Embryonic facial prominence (tissue), 1 donor: ENCODE measurements around the gene RNF133.

ENCODE experiments used
- DNase-seq: peaks from one replicate; pipeline ENCODE4 v3.0.0-alpha.2; 2016; ENCODE audit errors: extremely low spot score

The RNF133 gene, protein sequence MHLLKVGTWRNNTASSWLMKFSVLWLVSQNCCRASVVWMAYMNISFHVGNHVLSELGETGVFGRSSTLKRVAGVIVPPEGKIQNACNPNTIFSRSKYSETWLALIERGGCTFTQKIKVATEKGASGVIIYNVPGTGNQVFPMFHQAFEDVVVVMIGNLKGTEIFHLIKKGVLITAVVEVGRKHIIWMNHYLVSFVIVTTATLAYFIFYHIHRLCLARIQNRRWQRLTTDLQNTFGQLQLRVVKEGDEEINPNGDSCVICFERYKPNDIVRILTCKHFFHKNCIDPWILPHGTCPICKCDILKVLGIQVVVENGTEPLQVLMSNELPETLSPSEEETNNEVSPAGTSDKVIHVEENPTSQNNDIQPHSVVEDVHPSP

DNA sequence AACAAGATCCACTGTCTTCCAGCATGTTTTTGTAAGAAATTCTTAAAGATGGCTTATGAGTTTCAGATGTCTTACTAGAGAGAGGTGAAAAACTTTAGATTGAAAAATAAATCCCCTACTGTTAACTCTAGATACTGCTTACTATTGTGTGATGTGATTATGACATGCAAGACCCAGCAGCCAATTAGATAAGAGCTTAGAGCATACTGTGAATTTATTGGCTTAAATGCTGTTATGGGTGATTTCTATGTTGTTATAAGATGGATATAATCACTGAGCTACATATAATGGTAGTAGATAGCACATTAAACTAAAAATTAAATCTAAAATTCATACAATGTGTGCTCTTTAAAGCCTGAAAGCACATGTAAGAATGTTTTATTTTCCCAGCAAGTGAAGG lies at the start of gene RNF133:
Gene RNF133 (minus strand): TSS at position 101 of the 400 bp plus-strand sequence. CDS start 199 bp downstream, outside the sequence.
- no peak for DNase-seq

DNA sequence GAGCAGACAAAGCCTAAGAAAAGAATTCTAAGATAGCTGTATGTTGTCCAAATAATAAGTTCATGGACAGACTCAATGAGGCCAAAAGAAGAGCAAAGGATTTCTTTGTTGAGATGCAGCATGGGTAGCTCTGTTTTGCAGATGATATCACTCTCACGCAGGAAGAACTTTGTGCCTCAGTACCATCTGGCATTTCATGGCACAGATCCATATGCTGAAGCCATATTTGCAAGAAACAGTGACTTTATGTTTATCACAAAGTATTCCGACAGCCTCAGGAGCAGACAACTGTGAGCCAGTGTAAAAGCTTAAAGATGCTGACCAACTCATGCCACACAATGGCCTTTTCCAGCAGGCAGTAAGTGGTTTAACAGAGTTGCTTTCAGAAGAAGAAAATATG lies 49.3 kb upstream of the RNF133 start:
- no peak for DNase-seq

DNA sequence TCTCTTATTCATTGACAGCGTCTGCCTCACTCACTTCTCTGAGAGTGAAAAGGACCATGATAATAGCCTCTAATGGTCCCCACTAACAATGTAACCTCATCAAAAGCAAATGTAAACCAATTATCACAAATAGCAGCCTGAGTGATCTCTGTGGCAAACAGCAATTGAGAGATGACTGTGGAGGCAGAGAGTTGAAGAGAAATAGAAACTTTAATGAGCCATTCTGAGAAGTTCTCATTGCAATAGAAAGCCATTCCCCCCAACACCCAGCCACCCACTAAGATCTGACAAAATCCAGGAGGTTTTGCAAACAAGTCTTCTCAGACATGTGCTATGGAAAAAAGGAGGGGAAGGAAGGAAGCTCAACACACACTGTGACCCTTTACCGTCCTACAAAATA lies 48.0 kb upstream of the RNF133 start:
- no peak for DNase-seq

DNA sequence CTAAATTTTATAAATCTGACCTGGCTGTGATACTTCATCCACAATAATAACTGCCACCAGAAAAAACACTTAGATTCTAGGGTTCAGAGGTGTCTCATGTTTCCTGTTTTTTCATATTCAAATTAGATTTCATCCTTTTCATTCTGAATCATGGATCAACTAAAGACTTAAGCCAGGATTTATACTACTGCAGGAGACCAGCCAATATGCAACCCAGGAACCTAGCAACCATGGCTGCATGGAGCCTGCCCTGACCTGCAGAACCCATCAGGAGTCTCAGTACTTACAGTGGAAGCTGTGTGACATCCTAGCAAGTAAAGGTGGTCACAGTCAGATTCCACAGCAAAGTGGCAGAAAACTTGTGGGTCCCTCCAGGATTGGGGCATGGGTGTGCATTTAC lies 44.3 kb upstream of the RNF133 start:
- DNase-seq = no peak

DNA sequence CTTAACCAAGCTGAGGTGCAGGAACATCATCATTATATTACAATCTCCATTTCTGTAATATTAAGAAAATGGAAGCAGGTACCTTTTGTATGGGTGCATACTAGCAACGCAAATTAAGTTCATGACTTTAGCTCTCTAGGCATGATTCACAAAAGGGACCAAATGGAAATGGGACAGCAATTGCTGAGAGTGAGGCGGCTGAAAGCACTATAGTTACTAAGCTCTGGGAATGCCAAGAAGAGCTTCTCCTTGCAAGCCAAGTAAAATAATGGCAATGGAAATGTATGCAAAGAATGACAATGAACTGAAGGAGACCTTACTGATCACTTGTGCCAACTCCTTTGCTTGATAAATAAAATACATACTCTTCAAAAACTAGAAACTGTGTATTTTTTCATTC lies 40.0 kb upstream of the RNF133 start:
- no peak for DNase-seq

DNA sequence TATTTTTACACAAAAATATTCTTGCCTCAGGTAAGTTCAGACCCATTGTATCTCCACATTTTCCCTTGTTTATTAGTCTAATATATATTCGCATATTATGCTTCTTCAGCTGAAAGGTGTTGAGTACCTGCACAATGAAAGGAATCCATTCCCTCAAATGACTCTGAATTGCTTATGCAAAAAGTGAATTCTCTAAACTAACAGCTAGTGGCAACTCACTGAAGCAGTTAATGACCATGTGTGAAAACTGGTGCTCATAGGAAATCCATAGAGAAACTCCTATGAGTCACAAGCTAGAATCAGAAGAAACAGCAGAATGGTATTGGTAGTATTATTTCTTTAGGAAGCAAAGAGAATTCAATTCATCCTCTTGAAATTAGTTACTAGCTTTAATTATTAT lies 37.3 kb upstream of the RNF133 start:
- DNase-seq = no peak

DNA sequence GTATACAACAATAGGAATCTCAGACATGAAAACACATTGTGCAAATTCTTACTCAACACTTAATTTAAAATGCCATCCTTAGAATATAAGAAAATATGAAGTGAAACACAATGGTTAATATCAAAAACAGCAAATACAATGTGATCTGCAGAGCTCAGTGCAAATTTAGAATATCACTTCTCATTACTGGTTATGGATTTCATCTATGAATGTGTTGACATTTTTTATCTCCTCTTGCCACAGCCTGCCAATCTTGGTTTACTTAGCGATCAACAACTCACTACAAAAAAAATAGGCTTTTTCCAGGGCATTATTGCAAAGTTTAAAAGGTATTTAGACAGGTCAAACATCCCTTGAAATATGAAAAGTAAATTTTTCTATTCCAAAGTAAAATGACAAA lies 28.8 kb upstream of the RNF133 start:
- no peak for DNase-seq

DNA sequence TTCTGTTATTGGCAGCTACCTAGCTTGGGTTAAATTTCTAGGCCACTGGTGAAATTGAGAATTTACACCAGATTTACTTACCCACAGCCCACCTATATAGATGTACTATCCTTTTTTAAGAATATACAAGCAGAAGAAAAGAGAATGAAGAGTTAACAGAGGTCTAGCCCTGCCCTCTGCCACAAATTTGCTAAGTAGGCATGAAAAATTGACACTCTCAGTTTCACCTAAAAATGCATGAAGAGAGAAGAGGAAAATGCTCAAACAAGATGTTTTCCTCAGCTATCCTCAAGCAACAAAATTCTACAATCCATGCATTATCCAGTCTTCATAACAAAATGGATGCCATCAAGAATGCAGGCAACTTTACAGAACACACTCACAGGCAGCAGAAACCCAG lies 28.4 kb upstream of the RNF133 start:
- no peak for DNase-seq

DNA sequence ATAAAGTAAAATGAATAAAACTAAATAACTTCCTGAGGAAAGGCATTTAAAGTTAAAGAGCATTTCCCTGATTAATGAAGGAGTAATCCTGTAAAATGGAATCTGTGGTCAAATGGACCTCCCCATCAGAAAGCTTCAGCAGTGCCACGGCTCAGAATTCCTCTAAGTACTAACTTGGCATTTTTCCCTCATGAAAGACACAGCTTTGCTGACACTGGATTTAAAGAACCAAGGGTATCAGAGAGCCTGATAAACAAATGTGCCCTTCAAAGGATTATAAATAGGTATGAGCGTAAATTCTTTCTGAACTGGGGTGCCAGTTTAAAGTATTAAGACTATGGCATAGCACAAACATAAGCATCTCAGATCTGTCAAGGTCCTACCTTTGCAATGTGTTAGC lies 28.0 kb upstream of the RNF133 start:
- no peak for DNase-seq

DNA sequence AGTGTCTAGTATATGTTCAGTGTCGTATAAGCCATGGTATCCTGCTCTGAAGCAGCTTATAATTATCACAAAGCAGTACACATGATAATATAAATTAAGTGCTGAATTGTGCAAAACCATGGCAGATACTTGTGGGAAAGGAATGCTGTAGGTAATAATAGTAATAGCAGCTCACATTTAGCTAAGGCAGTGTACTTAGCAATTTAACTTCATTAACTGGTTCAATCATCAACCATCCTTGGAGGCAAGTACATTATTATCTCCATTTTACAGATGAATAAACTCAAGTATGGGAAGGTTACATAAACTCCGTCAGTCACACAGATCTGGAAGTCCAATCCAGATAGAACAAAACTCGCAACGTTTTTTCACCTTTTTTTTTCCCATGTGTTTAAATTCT lies 25.4 kb upstream of the RNF133 start:
- DNase-seq = no peak

DNA sequence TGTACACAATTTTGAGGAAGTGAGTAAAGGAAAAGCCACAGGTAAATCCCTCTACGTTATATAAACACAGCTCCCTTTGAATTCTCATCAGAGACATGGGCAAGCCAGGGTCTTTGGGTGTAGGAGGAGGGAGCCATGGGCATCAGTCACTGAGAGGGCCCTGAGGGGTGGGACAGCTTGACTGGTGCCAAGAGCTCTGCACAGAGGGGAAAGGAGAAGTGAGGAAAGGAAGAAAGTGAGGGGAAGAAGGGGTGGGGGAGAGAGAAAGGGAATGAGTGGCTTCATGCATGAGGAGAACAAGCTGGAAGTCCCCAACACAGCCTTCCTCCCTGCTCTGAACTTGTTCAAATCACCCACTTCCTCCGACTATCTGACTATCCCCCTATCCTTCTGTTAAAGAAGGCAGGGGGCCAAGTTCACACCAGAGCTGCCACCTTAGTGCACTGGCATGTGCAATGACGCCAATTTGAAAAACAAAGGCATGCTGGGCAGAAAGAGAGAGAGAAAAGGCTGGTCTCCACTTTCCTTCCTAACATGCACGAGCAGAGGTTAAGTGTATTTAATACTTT lies 20.2 kb upstream of the RNF133 start:
- no peak for DNase-seq

DNA sequence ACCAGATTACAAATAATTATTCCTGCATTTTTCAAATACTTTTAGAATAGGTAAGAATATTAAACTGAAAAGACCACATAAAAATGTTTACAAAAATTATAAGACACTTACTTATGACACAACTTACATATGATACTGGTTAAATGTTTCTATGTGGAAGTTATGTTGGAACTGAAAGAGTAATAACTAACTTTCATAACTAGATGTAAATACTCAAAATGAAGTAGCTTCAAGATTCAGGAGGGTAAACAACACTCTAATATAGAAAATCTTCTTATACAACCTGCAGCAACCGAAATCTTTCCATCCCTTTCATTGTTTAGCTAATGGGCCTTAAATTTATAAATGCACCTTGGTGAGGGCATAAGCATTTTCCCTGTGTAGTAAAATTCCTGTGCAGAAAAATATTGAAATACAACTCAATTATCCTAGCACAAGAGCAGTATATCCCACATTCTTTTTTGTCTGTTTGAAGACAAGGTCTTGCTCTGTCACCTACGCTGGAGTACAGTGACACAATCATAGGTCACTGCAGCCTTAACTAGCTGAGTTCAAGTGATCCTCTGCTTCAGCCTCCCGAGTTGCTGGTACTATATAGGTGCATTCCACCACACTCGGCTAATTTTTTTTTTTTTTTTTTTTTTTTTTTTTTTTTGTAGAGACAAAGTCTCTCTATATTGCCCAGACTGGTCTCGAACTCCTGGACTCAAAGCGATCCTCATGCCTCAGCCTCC lies 18.6 kb upstream of the RNF133 start:
- DNase-seq = no peak

DNA sequence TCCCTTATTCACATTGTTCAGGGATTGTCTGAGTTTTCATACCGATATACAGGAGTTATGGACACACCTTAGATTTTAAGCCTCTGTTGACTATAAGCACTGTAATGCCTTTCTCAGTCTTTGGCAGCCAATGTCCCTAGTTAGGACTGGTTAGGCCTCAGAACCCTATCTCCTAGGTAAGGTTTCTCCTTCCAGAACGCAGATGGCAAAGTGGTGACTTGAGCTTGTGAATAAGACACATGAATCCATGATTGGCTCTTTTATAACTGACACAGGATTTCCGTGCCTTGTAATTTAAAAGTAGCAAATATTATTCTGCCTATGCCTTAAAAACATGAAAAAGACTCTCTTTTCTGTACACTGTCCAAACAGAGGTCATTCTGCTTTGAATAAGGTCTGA lies 16.3 kb upstream of the RNF133 start:
- DNase-seq = no peak

DNA sequence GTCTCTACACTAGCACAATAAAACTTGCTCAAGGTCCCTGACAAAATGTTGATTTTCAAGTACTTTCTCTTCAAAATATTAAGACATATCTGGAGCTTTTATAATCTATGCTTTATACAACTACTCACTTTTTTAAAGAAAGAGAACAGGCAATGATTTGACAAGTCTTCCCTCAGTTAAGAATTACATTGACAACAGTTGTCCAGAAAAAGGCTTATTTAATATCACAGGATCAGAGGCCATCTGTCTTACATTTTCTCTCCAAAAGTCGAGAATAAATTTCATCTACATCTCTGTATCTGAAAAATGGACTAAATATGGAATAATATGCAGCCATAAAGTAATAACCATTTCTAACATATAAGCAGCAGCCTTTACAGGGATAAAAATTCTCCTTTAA lies 12.0 kb upstream of the RNF133 start:
- no peak for DNase-seq

DNA sequence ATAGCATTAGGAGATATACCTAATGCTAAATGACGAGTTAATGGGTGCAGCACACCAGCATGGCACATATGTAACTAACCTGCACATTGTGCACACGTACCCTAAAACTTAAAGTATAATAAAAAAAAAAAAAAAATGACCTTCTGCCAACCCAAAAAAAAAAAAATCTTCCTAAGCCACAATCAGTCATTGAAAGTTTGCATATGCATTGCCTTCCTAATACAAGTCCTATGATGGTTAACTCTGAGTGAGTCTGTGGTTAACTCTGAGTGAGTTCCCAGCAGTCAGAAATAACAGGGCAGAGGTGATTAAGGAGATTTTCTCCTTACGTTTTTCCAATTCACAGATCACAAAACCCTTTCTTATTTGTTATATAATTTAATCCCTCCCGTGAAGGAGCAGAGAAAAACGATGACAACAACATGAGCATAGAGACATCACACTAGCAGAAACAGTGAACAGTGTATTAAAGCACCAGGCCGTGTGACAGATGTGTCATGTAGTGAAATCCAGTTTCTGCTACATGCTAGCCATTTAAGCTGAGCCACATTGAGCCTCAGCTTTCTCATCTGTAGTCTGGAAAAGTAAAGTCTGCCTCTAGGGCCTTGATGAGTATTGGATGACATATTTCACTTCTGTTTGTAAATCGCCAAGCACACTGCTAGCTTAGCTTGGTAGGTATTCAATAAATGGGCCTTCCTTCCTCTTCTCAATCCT lies 11.2 kb upstream of the RNF133 start:
- no peak for DNase-seq

DNA sequence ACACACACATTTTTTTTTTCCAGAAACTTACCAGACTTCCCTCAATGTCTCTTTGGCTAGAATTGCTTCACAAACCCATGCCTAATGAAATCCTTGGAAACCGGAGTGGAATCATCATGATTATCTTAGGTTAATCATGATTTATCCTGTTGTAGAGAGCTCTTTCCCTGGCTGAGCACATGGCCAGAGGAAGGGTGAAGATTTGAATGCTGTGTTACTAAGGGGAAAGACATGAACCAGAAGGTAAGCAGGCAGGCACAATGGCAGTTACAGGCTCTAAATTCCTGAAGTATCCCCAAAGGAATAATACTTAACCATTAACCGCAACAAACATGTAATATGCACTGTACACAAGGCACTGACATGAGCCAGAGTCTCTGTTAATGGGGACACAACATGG lies 7.9 kb upstream of the RNF133 start:
- no peak for DNase-seq

DNA sequence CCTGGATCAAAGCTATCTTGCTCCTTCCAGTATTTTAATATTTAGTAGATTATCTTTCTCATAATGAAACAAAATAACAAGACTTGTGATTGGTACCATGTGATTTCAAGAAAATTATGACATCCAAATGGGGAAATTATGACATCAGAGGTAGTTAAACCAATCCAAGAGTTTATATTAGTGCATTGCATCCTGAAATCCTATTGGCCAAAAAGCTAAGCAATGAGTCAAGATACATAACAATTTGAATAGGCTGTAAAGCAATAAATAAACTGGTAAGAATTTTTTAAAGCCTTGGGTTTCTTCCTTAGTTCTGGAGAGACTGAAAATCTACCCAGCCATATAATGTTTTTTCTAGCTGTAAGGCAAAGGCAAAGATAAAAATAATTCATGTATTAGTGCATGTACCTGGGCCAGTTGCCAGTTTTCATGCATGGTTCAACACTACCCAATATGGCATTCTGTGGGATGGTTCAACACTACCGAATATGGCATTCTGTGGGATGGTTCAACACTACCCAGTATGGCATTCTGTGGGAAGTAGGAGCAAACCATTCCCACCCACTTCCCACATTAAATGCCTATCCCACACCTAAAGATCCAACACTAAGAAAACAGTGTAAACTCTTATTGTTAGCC lies 4.1 kb upstream of the RNF133 start, which contains the start of gene RNF148:
Gene RNF148 (minus strand): TSS at position 51 of the 639 bp plus-strand sequence. CDS start 172 bp downstream, outside the sequence.
- no peak for DNase-seq

DNA sequence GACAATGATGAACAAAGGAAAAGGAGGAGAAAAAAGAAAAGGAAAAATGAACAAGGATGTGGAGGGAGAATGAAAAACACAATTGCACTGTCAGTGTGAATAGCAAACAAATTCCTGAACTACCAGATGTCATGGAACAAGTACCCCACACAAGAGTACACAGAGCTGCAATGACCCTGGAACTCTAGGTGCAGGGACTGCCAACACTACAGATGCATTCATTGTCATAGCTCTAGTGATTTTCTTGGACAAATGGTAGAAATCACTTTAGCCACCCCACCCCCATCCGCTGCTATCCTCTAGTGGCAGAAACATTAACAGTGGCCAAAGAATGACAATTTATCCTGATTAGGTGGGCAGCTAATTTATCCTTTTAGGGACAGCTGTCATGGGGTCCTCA lies 3.1 kb downstream of the RNF133 start:
- DNase-seq = no peak

DNA sequence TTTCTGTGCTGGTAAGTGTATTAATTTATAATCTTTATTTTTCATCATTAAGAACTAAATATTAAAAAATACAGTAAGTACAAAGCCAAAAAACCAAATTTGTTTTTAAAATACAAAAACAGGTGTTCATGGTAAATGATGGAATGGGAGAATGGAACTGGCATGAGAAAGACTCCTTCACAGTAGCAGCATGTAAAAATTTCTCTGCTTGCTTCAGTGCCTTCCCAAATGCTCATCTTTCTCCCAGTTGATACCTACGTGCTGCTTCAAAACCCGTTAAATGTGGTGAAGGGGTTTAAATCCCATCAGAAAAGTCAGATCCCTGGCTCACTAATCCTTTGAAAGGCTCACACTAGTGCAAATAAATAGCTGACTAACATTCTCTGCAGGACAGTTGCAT lies 4.2 kb downstream of the RNF133 start:
- DNase-seq = no peak

DNA sequence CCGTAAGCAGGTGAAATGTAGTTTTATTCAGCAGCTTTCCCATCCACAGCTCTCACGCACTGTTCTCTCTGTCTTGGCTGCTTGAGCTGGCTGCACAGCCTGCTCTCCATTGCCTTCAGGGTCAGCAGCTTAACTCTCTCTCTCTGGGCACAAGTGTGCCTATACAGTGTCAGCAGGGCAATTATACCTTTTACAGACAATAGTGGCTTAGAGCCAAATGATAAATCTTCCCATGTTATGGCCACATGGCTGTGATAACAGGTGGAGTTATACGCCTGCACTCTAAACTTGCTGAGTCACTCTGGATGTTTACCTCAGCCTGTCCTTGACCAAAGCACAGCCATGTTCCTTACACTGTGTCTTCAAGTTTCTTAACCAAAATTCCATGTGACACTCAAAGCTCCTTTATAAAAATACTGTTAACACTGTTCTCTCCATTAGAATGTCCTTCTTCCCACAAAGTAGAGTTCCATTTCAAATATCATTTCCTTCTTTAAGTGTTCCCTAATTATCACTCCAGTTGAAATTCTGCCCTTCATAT lies 6.1 kb downstream of the RNF133 start:
- DNase-seq = no peak

DNA sequence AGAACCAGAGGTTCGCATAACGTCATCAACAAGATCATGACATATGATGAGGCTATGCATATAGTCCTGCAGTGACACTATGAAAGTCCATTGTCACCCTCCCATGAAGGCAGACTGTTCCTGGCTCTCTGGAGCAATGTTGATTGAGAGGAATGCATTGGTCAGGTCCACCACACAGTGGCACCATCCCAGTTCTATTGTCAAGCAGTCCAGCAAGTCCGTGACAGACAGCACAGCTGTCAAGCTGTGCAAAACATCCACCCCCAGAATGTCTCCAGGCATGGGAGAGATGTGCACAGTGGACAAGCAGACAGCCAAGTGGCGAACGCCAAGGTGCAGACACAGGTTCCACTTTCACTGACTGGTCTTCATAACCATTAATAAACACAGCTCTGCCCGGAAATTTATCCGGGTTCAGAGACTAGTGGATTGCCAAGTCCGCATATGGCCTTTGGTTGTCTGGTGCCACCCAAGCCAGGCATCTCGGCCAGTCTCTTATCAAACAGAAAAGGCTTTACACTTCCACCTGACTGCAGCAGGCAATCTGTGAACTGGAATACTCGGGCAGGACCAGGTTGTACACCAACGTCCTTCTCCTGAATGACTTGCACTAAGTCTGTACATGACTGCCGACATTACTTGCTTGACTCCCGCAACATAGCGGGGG lies 7.2 kb downstream of the RNF133 start:
- no peak for DNase-seq
